ENCODE results near the gene TPSAB1.

TPSAB1 gene

GRCh38 chr16:1273816-1274215 is 33.3 kb downstream of the TPSAB1 start:
- no peak for DNase-seq (ENCODE audit: extremely low read depth, insufficient read length)
- H3K36me3 ChIP-seq (ENCODE audit: control insufficient read depth, insufficient read depth, low read length) = no peaks in the 10 kb centered on the region
- TF ChIP-seq CTCF (IDR thresholded peaks at IDR 0.05; ENCODE audit: insufficient read depth, low read length, poor library complexity, severe bottlenecking) = no peak
- no peaks in the 10 kb centered on the region; the same call in 1 of the 2 replicates for H3K27me3 ChIP-seq (replicated peaks; ENCODE audit: control insufficient read depth, insufficient read depth, low read length)
- no peak overlapping the region for H3K4me3 ChIP-seq (replicated peaks; ENCODE audit: low read depth, low read length)

GRCh38 chr16:1274767-1275166 is 34.3 kb downstream of the TPSAB1 start:
- no peaks in the 10 kb centered on the region; the same call in 1 of the 2 replicates for H3K27me3 ChIP-seq (replicated peaks; ENCODE audit: control insufficient read depth, insufficient read depth, low read length)
- H3K36me3 ChIP-seq (ENCODE audit: control insufficient read depth, insufficient read depth, low read length) = no peaks in the 10 kb centered on the region
- TF ChIP-seq CTCF (IDR thresholded peaks at IDR 0.05; ENCODE audit: insufficient read depth, low read length, poor library complexity, severe bottlenecking) = no peak
- no peak for DNase-seq (ENCODE audit: extremely low read depth, insufficient read length)
- no peak overlapping the region for H3K4me3 ChIP-seq (replicated peaks; ENCODE audit: low read depth, low read length)

DNA sequence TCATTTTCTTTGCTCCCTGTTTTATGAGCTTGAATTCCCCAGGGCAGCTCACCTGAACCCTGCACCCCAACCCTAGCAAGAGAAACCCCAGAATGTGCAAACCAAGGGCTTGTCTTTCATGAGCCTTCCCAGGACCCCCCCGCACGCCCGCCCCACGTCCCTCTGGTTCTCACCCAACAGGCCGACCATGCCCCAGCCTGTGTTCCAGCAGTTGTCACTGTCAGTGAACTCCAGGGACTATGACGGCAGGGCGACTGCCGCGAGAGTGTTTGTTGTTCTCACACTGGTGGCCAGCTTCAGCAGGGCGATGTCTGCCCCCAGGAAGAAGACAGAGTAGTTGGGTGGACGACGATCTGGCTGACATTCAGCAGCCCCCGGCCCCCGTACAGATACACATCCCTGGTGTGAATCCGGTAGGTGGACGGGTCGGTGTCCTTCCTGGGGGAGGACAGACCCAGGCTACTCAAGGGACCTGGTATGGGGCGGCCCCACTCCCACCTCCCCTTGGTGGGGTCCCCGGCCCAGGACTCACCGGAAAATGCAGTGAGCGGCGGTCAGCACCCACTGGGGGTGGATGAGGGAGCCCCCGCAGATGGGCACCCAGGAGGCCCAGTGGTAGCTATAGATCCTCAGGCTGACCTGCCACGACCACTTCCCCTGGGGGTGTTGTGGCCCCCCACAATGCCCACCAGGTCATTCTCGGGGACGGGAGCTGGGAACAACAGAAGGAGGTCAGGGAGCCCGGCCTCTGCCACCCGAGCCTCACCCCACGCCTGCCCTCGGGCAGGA is 35.5 kb downstream of the TPSAB1 start:
- no peaks in the 10 kb centered on the region for H3K36me3 ChIP-seq (ENCODE audit: control insufficient read depth, insufficient read depth, low read length)
- TF ChIP-seq CTCF (IDR thresholded peaks at IDR 0.05; ENCODE audit: insufficient read depth, low read length, poor library complexity, severe bottlenecking) = no peak
- no peak overlapping the region for H3K4me3 ChIP-seq (replicated peaks; ENCODE audit: low read depth, low read length)
- no peak for DNase-seq (ENCODE audit: extremely low read depth, insufficient read length)
- no peaks in the 10 kb centered on the region; the same call in 1 of the 2 replicates for H3K27me3 ChIP-seq (replicated peaks; ENCODE audit: control insufficient read depth, insufficient read depth, low read length)

DNA sequence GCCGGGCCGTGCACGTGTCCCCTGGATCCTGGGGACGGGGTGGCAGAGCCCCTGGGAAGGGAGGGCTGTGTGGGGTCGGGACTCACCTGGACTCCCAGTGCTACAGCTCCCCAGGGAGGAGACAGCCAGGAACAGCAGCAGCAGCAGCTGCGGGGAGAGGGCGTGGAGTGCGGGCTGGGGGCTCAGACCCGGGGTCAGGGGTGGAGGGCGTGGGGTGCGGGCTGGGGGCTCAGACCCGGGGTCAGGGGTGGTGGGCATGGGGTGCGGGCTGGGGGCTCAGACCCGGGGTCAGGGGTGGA is 36.0 kb downstream of the TPSAB1 start:
- TF ChIP-seq CTCF (IDR thresholded peaks at IDR 0.05; ENCODE audit: insufficient read depth, low read length, poor library complexity, severe bottlenecking) = no peak

DNA sequence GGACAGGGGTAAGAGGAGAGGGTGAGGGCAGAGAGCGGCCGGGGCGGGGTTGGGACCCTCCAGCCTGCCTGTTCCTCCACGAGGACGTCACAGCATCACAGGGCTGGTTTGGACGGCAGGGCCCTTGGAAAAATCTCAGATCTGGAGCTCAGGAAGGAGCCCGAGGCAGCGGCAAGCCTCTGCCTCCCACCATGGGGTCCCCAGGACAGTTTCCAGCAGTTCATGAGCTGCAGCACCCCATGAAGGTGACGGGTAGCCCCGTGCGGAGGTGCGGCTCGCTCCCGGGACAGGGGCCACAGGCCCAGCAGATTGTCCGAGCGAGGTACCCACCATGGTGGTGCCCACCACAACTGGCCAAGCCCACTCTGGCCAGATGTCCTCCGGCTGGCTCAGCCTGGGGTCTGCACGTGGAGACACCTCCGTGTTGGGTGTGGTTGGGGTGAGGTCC is 36.7 kb downstream of the TPSAB1 start:
- DNase-seq (ENCODE audit: extremely low read depth, insufficient read length) = no peak
- Histone ChIP-seq H3K4me3 (replicated peaks; ENCODE audit: low read depth, low read length) (no peak overlapping the region), H3K36me3 (ENCODE audit: control insufficient read depth, insufficient read depth, low read length) (no peaks in the 10 kb centered on the region), H3K27me3 (replicated peaks; ENCODE audit: control insufficient read depth, insufficient read depth, low read length) (no peaks in the 10 kb centered on the region; the same call in 1 of the 2 replicates)
- no peak for TF ChIP-seq CTCF (IDR thresholded peaks at IDR 0.05; ENCODE audit: insufficient read depth, low read length, poor library complexity, severe bottlenecking)

More for the DNA sequence above, 36.0 kb downstream of the TPSAB1 start:
- no peak for DNase-seq (ENCODE audit: extremely low read depth, insufficient read length)
- Histone ChIP-seq H3K27me3 (replicated peaks; ENCODE audit: control insufficient read depth, insufficient read depth, low read length) (no peaks in the 10 kb centered on the region; the same call in 1 of the 2 replicates), H3K36me3 (ENCODE audit: control insufficient read depth, insufficient read depth, low read length) (no peaks in the 10 kb centered on the region), H3K4me3 (replicated peaks; ENCODE audit: low read depth, low read length) (no peak overlapping the region)
